Body of pancreas (tissue), 4 donors: Measurements from ENCODE around the gene LGI1.

Experiments
- POLR2A ChIP-seq, 3 donors: fragments of 450-650 bp; IDR thresholded peaks; one replicate each; pipeline ENCODE4 v1.6.1; 2016; ENCODE audit warnings: antibody characterized with exemption in 3 of 3, mild to moderate bottlenecking in 2 of 3
- TF ChIP-seq, protein P1 (sequence below), 7 experiments: fragments of 450-650 bp in 4 of 7; fragments of 200-600 bp in 3 of 7; sonication (generic) in 3 of 7; IDR thresholded peaks; one replicate each; pipeline ENCODE4 v1.5.1; 2016 to 2019; ENCODE audit warnings: antibody characterized with exemption in 7 of 7

DNA sequence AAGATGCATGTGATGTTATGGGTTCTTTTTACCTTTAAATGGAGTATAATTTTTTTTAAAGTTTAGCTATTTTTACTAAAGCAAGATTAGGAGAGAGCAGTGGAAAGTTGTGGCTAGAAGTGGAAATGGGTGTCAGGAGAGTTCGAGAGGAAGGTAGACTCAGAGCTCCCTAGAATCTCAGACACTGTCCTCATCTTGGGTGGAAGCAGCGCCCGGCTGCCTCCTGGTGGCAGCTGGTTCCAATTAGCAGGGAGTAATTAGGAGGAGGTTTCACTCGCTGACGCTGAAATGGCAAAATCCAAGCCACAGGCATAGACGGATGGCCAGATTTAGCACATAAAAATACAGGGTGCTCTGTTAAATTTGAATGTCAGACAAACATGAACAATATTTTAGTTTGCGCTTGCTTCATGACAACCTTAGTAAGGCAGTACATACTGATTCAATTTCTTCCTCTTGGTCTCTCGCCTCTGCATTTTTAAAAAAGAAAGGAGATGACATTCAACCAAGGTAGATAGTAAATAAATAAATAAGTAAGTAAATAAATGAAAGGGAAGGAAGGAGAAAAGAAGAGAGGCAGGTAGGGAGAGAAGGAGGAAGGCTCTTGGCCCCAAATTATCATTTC is 58.5 kb downstream of the LGI1 start:
- TF ChIP-seq, protein P1, sequence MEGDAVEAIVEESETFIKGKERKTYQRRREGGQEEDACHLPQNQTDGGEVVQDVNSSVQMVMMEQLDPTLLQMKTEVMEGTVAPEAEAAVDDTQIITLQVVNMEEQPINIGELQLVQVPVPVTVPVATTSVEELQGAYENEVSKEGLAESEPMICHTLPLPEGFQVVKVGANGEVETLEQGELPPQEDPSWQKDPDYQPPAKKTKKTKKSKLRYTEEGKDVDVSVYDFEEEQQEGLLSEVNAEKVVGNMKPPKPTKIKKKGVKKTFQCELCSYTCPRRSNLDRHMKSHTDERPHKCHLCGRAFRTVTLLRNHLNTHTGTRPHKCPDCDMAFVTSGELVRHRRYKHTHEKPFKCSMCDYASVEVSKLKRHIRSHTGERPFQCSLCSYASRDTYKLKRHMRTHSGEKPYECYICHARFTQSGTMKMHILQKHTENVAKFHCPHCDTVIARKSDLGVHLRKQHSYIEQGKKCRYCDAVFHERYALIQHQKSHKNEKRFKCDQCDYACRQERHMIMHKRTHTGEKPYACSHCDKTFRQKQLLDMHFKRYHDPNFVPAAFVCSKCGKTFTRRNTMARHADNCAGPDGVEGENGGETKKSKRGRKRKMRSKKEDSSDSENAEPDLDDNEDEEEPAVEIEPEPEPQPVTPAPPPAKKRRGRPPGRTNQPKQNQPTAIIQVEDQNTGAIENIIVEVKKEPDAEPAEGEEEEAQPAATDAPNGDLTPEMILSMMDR (IDR thresholded peaks at IDR 0.05), result peak; percentile 34 to 61 (median 50)
- no peak for TF ChIP-seq POLR2A (IDR thresholded peaks at IDR 0.05)
